ENCODE data around the gene RHOJ. TPM values are rescaled to one million over a fixed set of nuclear protein-coding genes. Genes with fewer than 3 reads are reported as not detected.

RHOJ gene
- total and polyA plus RNA-seq, 2 experiments from 2014 or later: 0.17 TPM; not detected in 1

DNA sequence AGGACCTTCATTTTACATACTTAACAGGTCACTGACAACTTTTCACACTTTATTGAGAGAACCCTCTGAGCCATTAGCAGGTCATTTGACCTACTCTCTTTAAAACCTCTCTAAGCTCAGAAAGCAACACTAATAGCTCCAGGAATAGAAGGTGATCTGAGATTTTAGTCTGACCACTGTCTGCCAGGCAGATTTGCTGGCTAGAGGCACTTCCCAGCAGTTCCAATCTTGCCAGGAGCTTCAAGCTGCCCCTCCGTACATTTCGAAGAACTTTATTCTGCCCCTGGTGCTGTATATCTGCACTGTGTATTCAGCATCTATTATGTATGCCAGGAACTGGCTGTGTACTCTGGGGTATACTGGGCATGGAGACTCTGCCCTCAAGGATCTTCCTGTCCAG lies 58.2 kb downstream of the RHOJ start:
- no peak overlapping the region for H3K4me3 ChIP-seq
- H3F3A ChIP-seq (replicated peaks; ENCODE audit: low read depth): no peaks in the 10 kb centered on the region
- Mint-ChIP-seq H3K36me3 (ENCODE audit: low read depth) (peaks cover 23% of the 10 kb centered on the region), H3K27me3 (ENCODE audit: insufficient read depth, low read depth, poor library complexity) (no peaks in the 10 kb centered on the region), H3K27ac (no peak overlapping the region), H3K4me1 (peaks cover 7% of the 10 kb centered on the region; the same call in 1 of the 3 replicates), H3K9me3 (peaks cover 28% of the 10 kb centered on the region), H3K4me3 (no peak overlapping the region)
- H2AFZ ChIP-seq: no peak overlapping the region
- H3K27ac ChIP-seq (ENCODE audit: low read depth): no peak overlapping the region
- H3K4me2 ChIP-seq: no peak overlapping the region
- H3K79me2 ChIP-seq (replicated peaks; ENCODE audit: insufficient read depth): no peaks in the 10 kb centered on the region
- DNase-seq (ENCODE audit: low spot score): no peak
- H3K36me3 ChIP-seq (ENCODE audit: insufficient read depth): no peaks in the 10 kb centered on the region
- H3K4me1 ChIP-seq (ENCODE audit: insufficient read depth): no peaks in the 10 kb centered on the region
- no peak for TF ChIP-seq EZH2 (IDR thresholded peaks at IDR 0.05; ENCODE audit: low read depth, unreplicated experiment)
- no peak for TF ChIP-seq ZNF114 (CRISPR knock-in tag; IDR thresholded peaks at IDR 0.05)
- TF ChIP-seq ZNF331 (CRISPR knock-in tag; IDR thresholded peaks at IDR 0.05; ENCODE audit: low read depth): no peak
- TF ChIP-seq, protein P1, sequence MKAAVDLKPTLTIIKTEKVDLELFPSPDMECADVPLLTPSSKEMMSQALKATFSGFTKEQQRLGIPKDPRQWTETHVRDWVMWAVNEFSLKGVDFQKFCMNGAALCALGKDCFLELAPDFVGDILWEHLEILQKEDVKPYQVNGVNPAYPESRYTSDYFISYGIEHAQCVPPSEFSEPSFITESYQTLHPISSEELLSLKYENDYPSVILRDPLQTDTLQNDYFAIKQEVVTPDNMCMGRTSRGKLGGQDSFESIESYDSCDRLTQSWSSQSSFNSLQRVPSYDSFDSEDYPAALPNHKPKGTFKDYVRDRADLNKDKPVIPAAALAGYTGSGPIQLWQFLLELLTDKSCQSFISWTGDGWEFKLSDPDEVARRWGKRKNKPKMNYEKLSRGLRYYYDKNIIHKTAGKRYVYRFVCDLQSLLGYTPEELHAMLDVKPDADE (IDR thresholded peaks at IDR 0.05): no peak
- H3K27me3 ChIP-seq (ENCODE audit: insufficient read depth): no peaks in the 10 kb centered on the region
- H4K20me1 ChIP-seq (replicated peaks; ENCODE audit: insufficient read depth): no peaks in the 10 kb centered on the region
- H3K9me2 ChIP-seq (ENCODE audit: insufficient read depth): no peaks in the 10 kb centered on the region; the same call in 1 of the 2 replicates
- no peak for ATAC-seq

- H3K4me3 ChIP-seq: no peak overlapping the region
- Mint-ChIP-seq H3K27ac (peak overlapping the region; percentile 10; the same call in 1 of the 2 replicates), H3K27me3 (ENCODE audit: insufficient read depth, low read depth, poor library complexity) (no peaks in the 10 kb centered on the region), H3K4me1 (peaks cover 7% of the 10 kb centered on the region; the same call in 1 of the 3 replicates), H3K9me3 (peaks cover 30% of the 10 kb centered on the region), H3K4me3 (no peak overlapping the region), H3K36me3 (ENCODE audit: low read depth) (peaks cover 25% of the 10 kb centered on the region)
- H3K9me2 ChIP-seq (ENCODE audit: insufficient read depth): no peaks in the 10 kb centered on the region; the same call in 1 of the 2 replicates
- no peaks in the 10 kb centered on the region for H3K36me3 ChIP-seq (ENCODE audit: insufficient read depth)
- H3K79me2 ChIP-seq (replicated peaks; ENCODE audit: insufficient read depth): no peaks in the 10 kb centered on the region
- no peaks in the 10 kb centered on the region for H3F3A ChIP-seq (replicated peaks; ENCODE audit: low read depth)
- H3K27me3 ChIP-seq (ENCODE audit: insufficient read depth): no peaks in the 10 kb centered on the region
- H3K4me1 ChIP-seq (ENCODE audit: insufficient read depth): no peaks in the 10 kb centered on the region
- TF ChIP-seq, protein P2, sequence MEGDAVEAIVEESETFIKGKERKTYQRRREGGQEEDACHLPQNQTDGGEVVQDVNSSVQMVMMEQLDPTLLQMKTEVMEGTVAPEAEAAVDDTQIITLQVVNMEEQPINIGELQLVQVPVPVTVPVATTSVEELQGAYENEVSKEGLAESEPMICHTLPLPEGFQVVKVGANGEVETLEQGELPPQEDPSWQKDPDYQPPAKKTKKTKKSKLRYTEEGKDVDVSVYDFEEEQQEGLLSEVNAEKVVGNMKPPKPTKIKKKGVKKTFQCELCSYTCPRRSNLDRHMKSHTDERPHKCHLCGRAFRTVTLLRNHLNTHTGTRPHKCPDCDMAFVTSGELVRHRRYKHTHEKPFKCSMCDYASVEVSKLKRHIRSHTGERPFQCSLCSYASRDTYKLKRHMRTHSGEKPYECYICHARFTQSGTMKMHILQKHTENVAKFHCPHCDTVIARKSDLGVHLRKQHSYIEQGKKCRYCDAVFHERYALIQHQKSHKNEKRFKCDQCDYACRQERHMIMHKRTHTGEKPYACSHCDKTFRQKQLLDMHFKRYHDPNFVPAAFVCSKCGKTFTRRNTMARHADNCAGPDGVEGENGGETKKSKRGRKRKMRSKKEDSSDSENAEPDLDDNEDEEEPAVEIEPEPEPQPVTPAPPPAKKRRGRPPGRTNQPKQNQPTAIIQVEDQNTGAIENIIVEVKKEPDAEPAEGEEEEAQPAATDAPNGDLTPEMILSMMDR (conservative IDR thresholded peaks at IDR 0.05; ENCODE audit: low read depth in 2 of 2): no peak
- no peak for TF ChIP-seq NANOG (IDR thresholded peaks at IDR 0.05; ENCODE audit: borderline replicate concordance)
- H2AFZ ChIP-seq: no peak overlapping the region
- DNase-seq (ENCODE audit: low spot score): peak; percentile 77
- no peak overlapping the region for H3K4me2 ChIP-seq
- no peak overlapping the region for H3K27ac ChIP-seq (ENCODE audit: low read depth)
- ATAC-seq: peak; percentile 72
- H4K20me1 ChIP-seq (replicated peaks; ENCODE audit: insufficient read depth): no peaks in the 10 kb centered on the region
Observed at GRCh38 chr14:63266106-63266505, 61.9 kb downstream of the RHOJ start.

GRCh38 chr14:63267171-63267570 lies 62.9 kb downstream of the RHOJ start:
- Mint-ChIP-seq H3K4me3 (no peak overlapping the region), H3K4me1 (peaks cover 7% of the 10 kb centered on the region; the same call in 1 of the 3 replicates)
- no peak for TF ChIP-seq EZH2 (IDR thresholded peaks at IDR 0.05; ENCODE audit: low read depth, unreplicated experiment)
- TF ChIP-seq, protein P3, sequence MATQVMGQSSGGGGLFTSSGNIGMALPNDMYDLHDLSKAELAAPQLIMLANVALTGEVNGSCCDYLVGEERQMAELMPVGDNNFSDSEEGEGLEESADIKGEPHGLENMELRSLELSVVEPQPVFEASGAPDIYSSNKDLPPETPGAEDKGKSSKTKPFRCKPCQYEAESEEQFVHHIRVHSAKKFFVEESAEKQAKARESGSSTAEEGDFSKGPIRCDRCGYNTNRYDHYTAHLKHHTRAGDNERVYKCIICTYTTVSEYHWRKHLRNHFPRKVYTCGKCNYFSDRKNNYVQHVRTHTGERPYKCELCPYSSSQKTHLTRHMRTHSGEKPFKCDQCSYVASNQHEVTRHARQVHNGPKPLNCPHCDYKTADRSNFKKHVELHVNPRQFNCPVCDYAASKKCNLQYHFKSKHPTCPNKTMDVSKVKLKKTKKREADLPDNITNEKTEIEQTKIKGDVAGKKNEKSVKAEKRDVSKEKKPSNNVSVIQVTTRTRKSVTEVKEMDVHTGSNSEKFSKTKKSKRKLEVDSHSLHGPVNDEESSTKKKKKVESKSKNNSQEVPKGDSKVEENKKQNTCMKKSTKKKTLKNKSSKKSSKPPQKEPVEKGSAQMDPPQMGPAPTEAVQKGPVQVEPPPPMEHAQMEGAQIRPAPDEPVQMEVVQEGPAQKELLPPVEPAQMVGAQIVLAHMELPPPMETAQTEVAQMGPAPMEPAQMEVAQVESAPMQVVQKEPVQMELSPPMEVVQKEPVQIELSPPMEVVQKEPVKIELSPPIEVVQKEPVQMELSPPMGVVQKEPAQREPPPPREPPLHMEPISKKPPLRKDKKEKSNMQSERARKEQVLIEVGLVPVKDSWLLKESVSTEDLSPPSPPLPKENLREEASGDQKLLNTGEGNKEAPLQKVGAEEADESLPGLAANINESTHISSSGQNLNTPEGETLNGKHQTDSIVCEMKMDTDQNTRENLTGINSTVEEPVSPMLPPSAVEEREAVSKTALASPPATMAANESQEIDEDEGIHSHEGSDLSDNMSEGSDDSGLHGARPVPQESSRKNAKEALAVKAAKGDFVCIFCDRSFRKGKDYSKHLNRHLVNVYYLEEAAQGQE (IDR thresholded peaks at IDR 0.05; ENCODE audit: unreplicated experiment): no peak
- TF ChIP-seq EZH2phosphoT487 (IDR thresholded peaks at IDR 0.05; ENCODE audit: unreplicated experiment): no peak
- TF ChIP-seq, protein P1 (IDR thresholded peaks at IDR 0.05): no peak
- TF ChIP-seq, protein P2 (conservative IDR thresholded peaks at IDR 0.05; ENCODE audit: low read depth in 2 of 2): no peak
- no peak for TF ChIP-seq POLR2AphosphoS5 (IDR thresholded peaks at IDR 0.05; ENCODE audit: low read depth)

More at GRCh38 chr14:63267171-63267570, 62.9 kb downstream of the RHOJ start:
- Mint-ChIP-seq H3K9me3 (peaks cover 30% of the 10 kb centered on the region), H3K36me3 (ENCODE audit: low read depth) (peaks cover 25% of the 10 kb centered on the region), H3K27ac (no peak overlapping the region), H3K27me3 (ENCODE audit: insufficient read depth, low read depth, poor library complexity) (no peaks in the 10 kb centered on the region)
- Histone ChIP-seq H3K36me3 (ENCODE audit: insufficient read depth) (no peaks in the 10 kb centered on the region), H3K4me2 (no peak overlapping the region), H2AFZ (no peak overlapping the region), H3K79me2 (replicated peaks; ENCODE audit: insufficient read depth) (no peaks in the 10 kb centered on the region), H3F3A (replicated peaks; ENCODE audit: low read depth) (no peaks in the 10 kb centered on the region), H3K9me2 (ENCODE audit: insufficient read depth) (no peaks in the 10 kb centered on the region; the same call in 1 of the 2 replicates), H4K20me1 (replicated peaks; ENCODE audit: insufficient read depth) (no peaks in the 10 kb centered on the region), H3K4me3 (no peak overlapping the region), H3K27ac (ENCODE audit: low read depth) (no peak overlapping the region), H3K27me3 (ENCODE audit: insufficient read depth) (no peaks in the 10 kb centered on the region), H3K4me1 (ENCODE audit: insufficient read depth) (no peaks in the 10 kb centered on the region)
- DNase-seq (ENCODE audit: low spot score) (no peak), ATAC-seq (no peak)
